Upper lobe of left lung (tissue), 4 donors: ENCODE results near the gene AP3S2.

Experiments used
- CTCF ChIP-seq, 6 experiments: fragments of 450-650 bp in 4 of 6; fragments of 200-600 bp in 2 of 6; sonication (generic) in 2 of 6; IDR thresholded peaks; one replicate each; pipeline ENCODE4 v1.5.1; 2016 to 2019; ENCODE audit warnings: antibody characterized with exemption in 6 of 6
- EP300 ChIP-seq, 4 donors: sonication (generic); formaldehyde crosslinking; IDR thresholded peaks; one replicate each; pipeline ENCODE4 v1.5.1; 2017; ENCODE audit warnings: antibody characterized with exemption in 4 of 4, control low read depth in 2 of 4
- POLR2A ChIP-seq, 4 donors: fragments of 450-650 bp; IDR thresholded peaks; one replicate each; pipeline ENCODE4 v1.5.1; 2016 to 2017; ENCODE audit warnings: antibody characterized with exemption in 4 of 4, mild to moderate bottlenecking in 2 of 4
- POLR2AphosphoS5 ChIP-seq, 2 donors: sonication (generic); formaldehyde crosslinking; IDR thresholded peaks; one replicate each; pipeline ENCODE4 v1.5.1; 2017; ENCODE audit warnings: antibody characterized with exemption in 2 of 2

DNA sequence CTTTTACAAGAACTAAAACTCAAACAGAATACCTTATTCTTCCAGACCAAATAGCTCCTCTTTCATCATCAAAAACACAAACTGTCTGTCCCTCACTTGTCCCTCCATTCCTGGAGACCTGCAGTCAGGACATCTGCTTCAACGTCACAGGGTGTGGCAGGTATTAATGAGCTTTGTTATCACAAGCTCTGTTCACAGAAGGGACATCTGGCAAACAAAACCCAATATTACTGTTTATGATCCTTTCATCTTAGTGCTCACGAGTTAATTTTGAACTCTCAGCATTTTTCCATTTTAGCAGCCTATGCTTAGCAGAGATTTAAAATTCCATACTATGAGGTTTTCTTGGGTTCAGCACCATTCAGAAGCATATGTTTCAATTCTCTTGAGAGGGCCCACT lies 32.9 kb downstream of the AP3S2 start:
- TF ChIP-seq CTCF (IDR thresholded peaks at IDR 0.05) (no peak), POLR2A (IDR thresholded peaks at IDR 0.05) (no peak), POLR2AphosphoS5 (IDR thresholded peaks at IDR 0.05) (no peak), EP300 (IDR thresholded peaks at IDR 0.05) (no peak)
